ENCODE data around the gene JAKMIP2. TPM values are rescaled to one million over a fixed set of nuclear protein-coding genes. Genes with fewer than 3 reads are reported as not detected.

Gene JAKMIP2
- polyA plus RNA-seq, 1 donor from 2014 or later: 46.3 TPM

DNA sequence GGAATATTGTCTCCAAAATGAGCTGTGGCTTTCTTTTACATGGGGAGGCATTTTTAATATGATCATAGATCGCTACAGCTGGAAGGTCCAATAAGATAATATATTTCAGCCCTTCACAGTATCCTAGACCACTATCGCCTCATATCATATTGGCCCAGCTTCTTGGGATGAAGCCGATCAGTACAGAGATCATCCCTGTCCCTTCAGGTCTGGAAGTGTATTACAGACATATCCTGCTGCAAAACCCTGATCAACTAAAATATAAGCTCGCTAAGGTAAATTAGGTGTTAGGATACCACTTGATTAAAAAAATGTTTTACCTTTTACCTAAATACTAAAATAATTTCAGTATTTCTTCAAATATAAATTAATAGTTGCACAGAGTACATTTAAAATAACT, 41.7 kb downstream of the JAKMIP2 start:
- peaks cover 47% of the 10 kb centered on the region for H3K79me2 ChIP-seq (replicated peaks; ENCODE audit: insufficient read depth, low read length)
- no peak for TF ChIP-seq MXI1 (conservative IDR thresholded peaks at IDR 0.05; ENCODE audit: poor library complexity, severe bottlenecking)
- no peak for TF ChIP-seq TAF1 (IDR thresholded peaks at IDR 0.05; ENCODE audit: low read depth)
- TF ChIP-seq EP300 (conservative IDR thresholded peaks at IDR 0.05; ENCODE audit: poor library complexity, severe bottlenecking): no peak
- TF ChIP-seq SMC3 (conservative IDR thresholded peaks at IDR 0.05; ENCODE audit: poor library complexity): no peak
- TF ChIP-seq, protein P1, sequence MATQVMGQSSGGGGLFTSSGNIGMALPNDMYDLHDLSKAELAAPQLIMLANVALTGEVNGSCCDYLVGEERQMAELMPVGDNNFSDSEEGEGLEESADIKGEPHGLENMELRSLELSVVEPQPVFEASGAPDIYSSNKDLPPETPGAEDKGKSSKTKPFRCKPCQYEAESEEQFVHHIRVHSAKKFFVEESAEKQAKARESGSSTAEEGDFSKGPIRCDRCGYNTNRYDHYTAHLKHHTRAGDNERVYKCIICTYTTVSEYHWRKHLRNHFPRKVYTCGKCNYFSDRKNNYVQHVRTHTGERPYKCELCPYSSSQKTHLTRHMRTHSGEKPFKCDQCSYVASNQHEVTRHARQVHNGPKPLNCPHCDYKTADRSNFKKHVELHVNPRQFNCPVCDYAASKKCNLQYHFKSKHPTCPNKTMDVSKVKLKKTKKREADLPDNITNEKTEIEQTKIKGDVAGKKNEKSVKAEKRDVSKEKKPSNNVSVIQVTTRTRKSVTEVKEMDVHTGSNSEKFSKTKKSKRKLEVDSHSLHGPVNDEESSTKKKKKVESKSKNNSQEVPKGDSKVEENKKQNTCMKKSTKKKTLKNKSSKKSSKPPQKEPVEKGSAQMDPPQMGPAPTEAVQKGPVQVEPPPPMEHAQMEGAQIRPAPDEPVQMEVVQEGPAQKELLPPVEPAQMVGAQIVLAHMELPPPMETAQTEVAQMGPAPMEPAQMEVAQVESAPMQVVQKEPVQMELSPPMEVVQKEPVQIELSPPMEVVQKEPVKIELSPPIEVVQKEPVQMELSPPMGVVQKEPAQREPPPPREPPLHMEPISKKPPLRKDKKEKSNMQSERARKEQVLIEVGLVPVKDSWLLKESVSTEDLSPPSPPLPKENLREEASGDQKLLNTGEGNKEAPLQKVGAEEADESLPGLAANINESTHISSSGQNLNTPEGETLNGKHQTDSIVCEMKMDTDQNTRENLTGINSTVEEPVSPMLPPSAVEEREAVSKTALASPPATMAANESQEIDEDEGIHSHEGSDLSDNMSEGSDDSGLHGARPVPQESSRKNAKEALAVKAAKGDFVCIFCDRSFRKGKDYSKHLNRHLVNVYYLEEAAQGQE (IDR thresholded peaks at IDR 0.05; ENCODE audit: borderline replicate concordance): no peak
- TF ChIP-seq RAD21 (conservative IDR thresholded peaks at IDR 0.05): no peak
- TF ChIP-seq, protein P2, sequence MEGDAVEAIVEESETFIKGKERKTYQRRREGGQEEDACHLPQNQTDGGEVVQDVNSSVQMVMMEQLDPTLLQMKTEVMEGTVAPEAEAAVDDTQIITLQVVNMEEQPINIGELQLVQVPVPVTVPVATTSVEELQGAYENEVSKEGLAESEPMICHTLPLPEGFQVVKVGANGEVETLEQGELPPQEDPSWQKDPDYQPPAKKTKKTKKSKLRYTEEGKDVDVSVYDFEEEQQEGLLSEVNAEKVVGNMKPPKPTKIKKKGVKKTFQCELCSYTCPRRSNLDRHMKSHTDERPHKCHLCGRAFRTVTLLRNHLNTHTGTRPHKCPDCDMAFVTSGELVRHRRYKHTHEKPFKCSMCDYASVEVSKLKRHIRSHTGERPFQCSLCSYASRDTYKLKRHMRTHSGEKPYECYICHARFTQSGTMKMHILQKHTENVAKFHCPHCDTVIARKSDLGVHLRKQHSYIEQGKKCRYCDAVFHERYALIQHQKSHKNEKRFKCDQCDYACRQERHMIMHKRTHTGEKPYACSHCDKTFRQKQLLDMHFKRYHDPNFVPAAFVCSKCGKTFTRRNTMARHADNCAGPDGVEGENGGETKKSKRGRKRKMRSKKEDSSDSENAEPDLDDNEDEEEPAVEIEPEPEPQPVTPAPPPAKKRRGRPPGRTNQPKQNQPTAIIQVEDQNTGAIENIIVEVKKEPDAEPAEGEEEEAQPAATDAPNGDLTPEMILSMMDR (IDR thresholded peaks at IDR 0.05; ENCODE audit: poor library complexity, severe bottlenecking): no peak
- no peak for TF ChIP-seq POLR2AphosphoS5 (IDR thresholded peaks at IDR 0.05)
- no peak for TF ChIP-seq EZH2 (IDR thresholded peaks at IDR 0.05; ENCODE audit: borderline replicate concordance, insufficient read depth, low read length, poor library complexity, severe bottlenecking)
- peaks cover 3% of the 10 kb centered on the region for H4K20me1 ChIP-seq (ENCODE audit: insufficient read depth)
- H3K4me3 ChIP-seq (ENCODE audit: low read length): no peak overlapping the region
- no peaks in the 10 kb centered on the region for H3K9me2 ChIP-seq (ENCODE audit: insufficient read depth, low read length)
- H3K36me3 ChIP-seq (ENCODE audit: insufficient read depth, low read length): no peaks in the 10 kb centered on the region
- H3K27ac ChIP-seq (ENCODE audit: low read length): no peak overlapping the region
- no peaks in the 10 kb centered on the region for H3K9me3 ChIP-seq (ENCODE audit: low read length)
- H2AFZ ChIP-seq (ENCODE audit: low read depth, low read length): no peak overlapping the region
- H3K4me2 ChIP-seq (ENCODE audit: low read length): no peak overlapping the region
- H3K9ac ChIP-seq (ENCODE audit: low read length): no peak overlapping the region
- peaks cover 2% of the 10 kb centered on the region for H3F3A ChIP-seq (ENCODE audit: insufficient read depth, low read length, poor library complexity, severe bottlenecking)
- no peaks in the 10 kb centered on the region for H3K27me3 ChIP-seq (ENCODE audit: insufficient read depth, low read depth, low read length)

DNA sequence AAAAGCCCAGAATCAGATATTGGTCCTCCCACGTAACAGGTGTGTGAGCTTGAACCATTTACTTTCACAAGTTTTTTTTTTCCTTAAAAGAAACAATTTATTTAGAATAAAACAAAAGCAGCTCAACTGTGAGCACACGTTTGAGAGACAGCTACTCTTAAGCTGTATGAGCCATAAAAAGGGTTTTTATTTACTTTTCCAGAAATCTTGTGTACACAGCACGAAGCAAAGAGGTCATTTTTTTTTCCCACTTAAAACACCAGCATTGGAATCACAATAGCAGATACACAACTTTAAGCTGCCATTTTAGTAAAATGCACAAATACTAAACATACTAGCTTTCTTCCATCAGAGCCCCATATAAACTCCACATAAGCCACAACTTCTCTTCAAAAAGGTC, 44.6 kb downstream of the JAKMIP2 start:
- H3K4me2 ChIP-seq (ENCODE audit: low read length): no peak overlapping the region
- no peak overlapping the region for H3K9ac ChIP-seq (ENCODE audit: low read length)
- H3K79me2 ChIP-seq (replicated peaks; ENCODE audit: insufficient read depth, low read length): peaks cover 38% of the 10 kb centered on the region
- H3K9me3 ChIP-seq (ENCODE audit: low read length): no peaks in the 10 kb centered on the region
- H3F3A ChIP-seq (ENCODE audit: insufficient read depth, low read length, poor library complexity, severe bottlenecking): no peaks in the 10 kb centered on the region
- TF ChIP-seq, protein P2 (IDR thresholded peaks at IDR 0.05; ENCODE audit: poor library complexity, severe bottlenecking): no peak
- TF ChIP-seq TAF1 (IDR thresholded peaks at IDR 0.05; ENCODE audit: low read depth) (no peak), EZH2 (IDR thresholded peaks at IDR 0.05; ENCODE audit: borderline replicate concordance, insufficient read depth, low read length, poor library complexity, severe bottlenecking) (no peak), EP300 (conservative IDR thresholded peaks at IDR 0.05; ENCODE audit: poor library complexity, severe bottlenecking) (no peak), SMC3 (conservative IDR thresholded peaks at IDR 0.05; ENCODE audit: poor library complexity) (no peak), RAD21 (conservative IDR thresholded peaks at IDR 0.05) (no peak), MXI1 (conservative IDR thresholded peaks at IDR 0.05; ENCODE audit: poor library complexity, severe bottlenecking) (no peak), POLR2AphosphoS5 (IDR thresholded peaks at IDR 0.05) (no peak)
- TF ChIP-seq, protein P1 (IDR thresholded peaks at IDR 0.05; ENCODE audit: borderline replicate concordance): no peak
- H3K9me2 ChIP-seq (ENCODE audit: insufficient read depth, low read length): no peaks in the 10 kb centered on the region
- peaks cover 3% of the 10 kb centered on the region for H4K20me1 ChIP-seq (ENCODE audit: insufficient read depth)
- no peak overlapping the region for H3K27ac ChIP-seq (ENCODE audit: low read length)
- no peak overlapping the region for H2AFZ ChIP-seq (ENCODE audit: low read depth, low read length)
- H3K36me3 ChIP-seq (ENCODE audit: insufficient read depth, low read length): no peaks in the 10 kb centered on the region
- no peak overlapping the region for H3K4me3 ChIP-seq (ENCODE audit: low read length)
- no peaks in the 10 kb centered on the region for H3K27me3 ChIP-seq (ENCODE audit: insufficient read depth, low read depth, low read length)
